Naive thymus-derived CD4-positive, alpha-beta T cell (primary cell): Measurements from ENCODE around the gene TBCA. TPM values are rescaled to one million over a fixed set of nuclear protein-coding genes. Genes with fewer than 3 reads are reported as not detected.

Experiments used
- ATAC-seq: fragments of 150-1000 bp; cut with Tn5 transposase; 2 replicates; pipeline ENCODE4 v1.10.0; 2021; ENCODE audit warnings: mild to moderate bottlenecking, moderate library complexity
- CTCF ChIA-PET: fragments of 350-600 bp; sonication (Branson Sonifier 250); formaldehyde crosslinking; loops from one replicate; lab custom pipeline; 2021; ENCODE audit warnings: antibody characterized with exemption; lab: Charles Lee
- POLR2A ChIA-PET: fragments of 350-600 bp; sonication (Branson Sonifier 250); formaldehyde crosslinking; loops from one replicate; lab custom pipeline; 2021; ENCODE audit warnings: antibody characterized with exemption, inconsistent platforms; lab: Charles Lee
- DNase-seq, 9 donors: peaks; one replicate each; pipeline versions ENCODE4 v3.0.0 to v3.0.0-alpha.2; 2020 to 2022; ENCODE audit warnings: mixed read lengths in 1 of 9
- H3K27ac ChIP-seq: one replicate; pipeline ENCODE4 v1.7.0; 2013; ENCODE audit warnings: mild to moderate bottlenecking, low read depth, low read length, moderate library complexity
- H3K27me3 ChIP-seq, 2 donors: one replicate each; pipeline ENCODE4 v1.7.0; 2013; ENCODE audit warnings: low read length in 2 of 2, mild to moderate bottlenecking in 2 of 2, moderate library complexity in 2 of 2; ENCODE audit not compliant: control insufficient read depth in 2 of 2, insufficient read depth in 2 of 2
- H3K36me3 ChIP-seq, 3 experiments: 1 replicate in 2 of 3; 2 replicates in 1 of 3; pipeline ENCODE4 v1.7.0; 2013; ENCODE audit warnings: low read length in 3 of 3, mild to moderate bottlenecking in 3 of 3, moderate library complexity in 1 of 3; ENCODE audit not compliant: insufficient read depth in 3 of 3, control insufficient read depth in 2 of 3
- H3K4me1 ChIP-seq, 2 donors: one replicate each; pipeline ENCODE4 v1.7.0; 2013; ENCODE audit warnings: low read length in 2 of 2, mild to moderate bottlenecking in 2 of 2, moderate library complexity in 1 of 2; ENCODE audit not compliant: control insufficient read depth in 2 of 2, insufficient read depth in 2 of 2
- H3K4me3 ChIP-seq: 2 replicates; pipeline ENCODE4 v1.7.0; 2013; ENCODE audit warnings: mild to moderate bottlenecking, low read length
- H3K9me3 ChIP-seq, 3 experiments: 1 replicate in 2 of 3; 2 replicates in 1 of 3; pipeline ENCODE4 v1.7.0; 2013; ENCODE audit warnings: low read length in 3 of 3; ENCODE audit not compliant: control insufficient read depth in 2 of 3
- H3K27ac Mint-ChIP-seq, 9 donors: one replicate each; pipeline ENCODE4 v1.8.0; 2020 to 2022; ENCODE audit warnings: mixed read lengths in 9 of 9, mild to moderate bottlenecking in 8 of 9, moderate library complexity in 5 of 9, inconsistent platforms in 2 of 9
- H3K27me3 Mint-ChIP-seq, 5 donors: one replicate each; pipeline ENCODE4 v1.8.0; 2021 to 2022; ENCODE audit warnings: mixed read lengths in 5 of 5, mild to moderate bottlenecking in 1 of 5
- H3K36me3 Mint-ChIP-seq, 5 donors: one replicate each; pipeline ENCODE4 v1.8.0; 2020 to 2022; ENCODE audit warnings: mixed read lengths in 5 of 5, mild to moderate bottlenecking in 3 of 5, inconsistent platforms in 1 of 5
- H3K4me1 Mint-ChIP-seq, 7 donors: one replicate each; pipeline ENCODE4 v1.8.0; 2020 to 2022; ENCODE audit warnings: mixed read lengths in 7 of 7, mild to moderate bottlenecking in 3 of 7, inconsistent platforms in 1 of 7
- H3K4me3 Mint-ChIP-seq, 10 donors: one replicate each; pipeline ENCODE4 v1.8.0; 2020 to 2022; ENCODE audit warnings: mild to moderate bottlenecking in 10 of 10, mixed read lengths in 10 of 10, moderate library complexity in 6 of 10, inconsistent platforms in 2 of 10
- H3K9me3 Mint-ChIP-seq, 11 donors: one replicate each; pipeline ENCODE4 v1.8.0; 2020 to 2022; ENCODE audit warnings: mixed read lengths in 11 of 11, mild to moderate bottlenecking in 4 of 11, inconsistent platforms in 1 of 11, moderate library complexity in 1 of 11
- intact Hi-C, 2 donors: fragments of 100-400 bp; cut with micrococcal nuclease; formaldehyde crosslinking; loops; one replicate each; pipeline ENCODE4 v1.15.1; 2023
- polyA plus RNA-seq, 2 donors: library from polyadenylated mRNA; unstranded; fragments of 300-500 nt; fragmentation: Illumina TruSeq; gene quantifications; one replicate each; pipeline ENCODE4 v1.2.3, GENCODE V29; 2021
- total RNA-seq, 6 experiments: library from RNA in 5 of 6; stranded (reverse) in 5 of 6; gene quantifications; 1 replicate in 5 of 6; 2 replicates in 1 of 6; pipeline ENCODE4 v1.2.3 and lab custom pipeline; 2021 to 2026

Gene TBCA
- total and polyA plus RNA-seq, 7 experiments from 2014 or later, result 71.3 to 141 (median 96.3) TPM

DNA sequence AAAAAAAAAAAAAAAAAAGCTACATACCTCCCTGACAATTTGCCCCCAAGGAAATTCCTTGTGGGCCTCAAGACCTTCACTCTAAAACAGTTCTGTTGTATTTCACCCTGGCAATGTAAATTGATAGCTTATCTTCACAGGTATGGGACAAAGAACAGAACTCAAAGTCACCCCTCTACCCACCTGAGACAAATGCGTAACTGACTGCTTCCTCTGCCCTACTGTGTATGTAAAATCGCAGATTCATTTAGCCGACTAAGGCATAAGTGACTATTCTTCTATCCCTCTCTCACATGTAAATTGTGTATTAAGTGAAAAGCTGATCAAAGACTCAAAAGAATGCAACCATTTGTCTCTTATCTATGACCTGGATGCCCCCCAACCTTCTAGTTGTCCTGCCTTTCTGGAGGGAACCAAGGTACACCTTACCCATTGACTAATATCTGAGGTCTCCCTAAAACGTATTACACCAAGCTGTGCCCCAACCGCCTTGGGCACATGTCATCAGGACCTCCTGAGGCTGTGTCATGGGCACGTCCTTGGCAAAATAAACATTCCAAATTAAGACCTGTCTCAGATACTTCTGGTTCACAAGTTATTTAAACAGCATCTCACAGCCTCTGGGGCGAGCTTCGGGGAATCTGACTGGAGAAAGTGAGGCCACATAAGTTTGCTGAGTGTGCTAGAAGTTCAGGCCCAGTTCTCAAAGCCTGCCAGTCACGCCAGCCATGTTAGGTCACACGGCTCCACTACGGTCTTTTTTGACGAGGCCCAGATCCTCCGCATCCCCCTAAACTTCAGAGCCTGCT, 954 bp downstream of the TBCA start:
- intact Hi-C loops, result loop anchor here (1.0 to 10.0 kb wide), 9 partner anchors 77 to 1737 kb away; partner anchors contain the start of genes JMY (in 2 of the 2), AGGF1 (in 1 of the 2), AP3B1 (in 1 of the 2) and ARSB (in 1 of the 2)
- ChIA-PET POLR2A (interaction anchor here (0.7 kb wide), 1 partner anchor 283 kb away, joined by 3 read pairs; the partner anchor contains the start of gene WDR41), CTCF (no interaction called here)
- no peak for DNase-seq
- Histone ChIP-seq H3K27me3 (no peaks in the 10 kb centered on the region), H3K27ac (peak overlapping the region; percentile 97), H3K4me1 (peaks cover 13 to 26% of the 10 kb centered on the region in 2 donors), H3K4me3 (peak overlapping the region; percentile 72), H3K36me3 (no peaks in the 10 kb centered on the region), H3K9me3 (no peaks in the 10 kb centered on the region)
- Mint-ChIP-seq H3K36me3 (peaks cover 0 to 21% (median 16%) of the 10 kb centered on the region in 5 donors), H3K9me3 (peaks cover 0 to 4% (median 0%) of the 10 kb centered on the region in 11 donors), H3K27me3 (no peaks in the 10 kb centered on the region), H3K4me1 (peaks cover 33 to 67% (median 51%) of the 10 kb centered on the region in 7 donors), H3K27ac (peak overlapping the region; percentile 96 to 98 (median 97)), H3K4me3 (peak overlapping the region; percentile 90 to 99 (median 94))
- ATAC-seq, result peak; percentile 24

DNA sequence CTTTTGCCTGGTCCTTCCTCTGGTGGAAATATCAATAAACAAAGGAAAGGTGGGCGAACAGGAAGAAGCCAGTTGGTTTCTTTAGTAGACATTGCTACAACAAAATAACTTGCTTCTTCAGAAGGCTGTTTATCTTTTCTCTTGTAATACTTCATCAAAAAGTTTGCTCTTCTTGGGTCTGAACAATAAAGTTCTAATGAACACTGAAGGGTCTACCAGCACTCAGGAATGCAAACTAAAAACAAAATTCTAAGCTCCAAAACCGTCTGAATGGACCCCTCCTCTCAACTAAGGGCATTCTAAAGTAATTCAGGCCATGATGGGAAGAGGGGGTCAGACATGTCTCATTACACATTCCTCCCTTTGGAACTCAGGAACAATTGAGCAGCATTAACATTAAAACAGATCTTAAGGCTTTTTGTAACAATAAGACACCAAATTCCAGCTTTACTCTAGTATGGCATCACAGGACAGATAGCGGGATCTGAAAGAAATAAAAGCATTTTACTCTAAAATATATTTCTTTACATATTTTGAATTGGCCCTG, 2.3 kb downstream of the TBCA start:
- H3K36me3 ChIP-seq, result no peaks in the 10 kb centered on the region
- peaks cover 19 to 29% of the 10 kb centered on the region in 2 donors for H3K4me1 ChIP-seq
- no peak for DNase-seq
- no peak for ATAC-seq
- Mint-ChIP-seq H3K36me3 (peaks cover 3 to 24% (median 20%) of the 10 kb centered on the region in 5 donors), H3K9me3 (peaks cover 0 to 4% (median 0%) of the 10 kb centered on the region in 11 donors), H3K4me3 (peak overlapping the region in 9 of 10 donors; percentile 2 to 99 (median 66)), H3K27me3 (no peaks in the 10 kb centered on the region), H3K27ac (peak overlapping the region in 1 of 9 donors; percentile 97), H3K4me1 (peaks cover 37 to 78% (median 54%) of the 10 kb centered on the region in 7 donors)
- intact Hi-C loops, result loop anchor here (10.0 kb wide), 2 partner anchors 619 to 1211 kb away; partner anchors contain the start of gene ARSB (in 1 of the 2)
- no peaks in the 10 kb centered on the region for H3K9me3 ChIP-seq
- ChIA-PET CTCF (no interaction called here), POLR2A (no interaction called here)
- H3K27me3 ChIP-seq, result no peaks in the 10 kb centered on the region
- no peak overlapping the region for H3K27ac ChIP-seq
- H3K4me3 ChIP-seq, result no peak overlapping the region

- Mint-ChIP-seq H3K4me3 (peak overlapping the region in 6 of 10 donors; percentile 8 to 99 (median 17)), H3K27ac (no peak overlapping the region), H3K27me3 (no peaks in the 10 kb centered on the region), H3K9me3 (peaks cover 0 to 4% (median 0%) of the 10 kb centered on the region in 11 donors), H3K36me3 (peaks cover 4 to 27% (median 26%) of the 10 kb centered on the region in 5 donors), H3K4me1 (peaks cover 39 to 83% (median 59%) of the 10 kb centered on the region in 7 donors)
- no peaks in the 10 kb centered on the region for H3K9me3 ChIP-seq
- H3K36me3 ChIP-seq, result peaks cover 0 to 2% (median 1%) of the 10 kb centered on the region in 3 experiments
- H3K4me3 ChIP-seq, result no peak overlapping the region
- H3K27ac ChIP-seq, result no peak overlapping the region
- ATAC-seq, result no peak
- H3K4me1 ChIP-seq, result peaks cover 19 to 29% of the 10 kb centered on the region in 2 donors
- DNase-seq, result no peak
- H3K27me3 ChIP-seq, result no peaks in the 10 kb centered on the region
- ChIA-PET CTCF (no interaction called here), POLR2A (interaction anchor here (0.6 kb wide), 2 partner anchors 58 to 63 kb away, joined by 3 to 4 read pairs; no protein-coding TSS in a partner anchor)
- intact Hi-C loops, result loop anchor here (10.0 kb wide), 2 partner anchors 618 to 1212 kb away; partner anchors contain the start of gene ARSB (in 1 of the 2)
Measured at GRCh38 chr5:77772729-77773128, 3.4 kb downstream of the TBCA start.

- no peak overlapping the region for H3K27ac ChIP-seq
- ATAC-seq (no peak), DNase-seq (no peak)
- intact Hi-C loops, result loop anchor here (10.0 kb wide), 2 partner anchors 617 to 1213 kb away; partner anchors contain the start of gene ARSB (in 1 of the 2)
- Mint-ChIP-seq H3K9me3 (peaks cover 0 to 2% (median 0%) of the 10 kb centered on the region in 11 donors), H3K27me3 (no peaks in the 10 kb centered on the region), H3K27ac (peak overlapping the region in 1 of 9 donors; percentile 44), H3K4me3 (peak overlapping the region in 9 of 10 donors; percentile 2 to 99 (median 29)), H3K4me1 (peaks cover 43 to 89% (median 72%) of the 10 kb centered on the region in 7 donors), H3K36me3 (peaks cover 12 to 38% (median 34%) of the 10 kb centered on the region in 5 donors)
- H3K9me3 ChIP-seq, result no peaks in the 10 kb centered on the region
- ChIA-PET POLR2A (no interaction called here), CTCF (no interaction called here)
- peaks cover 0 to 7% (median 4%) of the 10 kb centered on the region in 3 experiments for H3K36me3 ChIP-seq
- peaks cover 19 to 29% of the 10 kb centered on the region in 2 donors for H3K4me1 ChIP-seq
- no peak overlapping the region for H3K4me3 ChIP-seq
- H3K27me3 ChIP-seq, result no peaks in the 10 kb centered on the region
Measured at GRCh38 chr5:77771452-77771851, 4.7 kb downstream of the TBCA start.

- peaks cover 43 to 88% (median 73%) of the 10 kb centered on the region in 7 donors for H3K4me1 Mint-ChIP-seq
- H3K4me3 Mint-ChIP-seq, result peak overlapping the region in 2 of 10 donors; percentile 2 to 99
- DNase-seq (no peak), ATAC-seq (no peak)
- POLR2A ChIA-PET, result interaction anchor here (1.3 kb wide), 1 partner anchor 37 kb away, joined by 3 read pairs; no protein-coding TSS in a partner anchor
- H3K9me3 Mint-ChIP-seq, result peaks cover 0 to 4% (median 0%) of the 10 kb centered on the region in 11 donors
- H3K36me3 Mint-ChIP-seq, result peaks cover 12 to 42% (median 39%) of the 10 kb centered on the region in 5 donors
- H3K9me3 ChIP-seq, result no peaks in the 10 kb centered on the region
- CTCF ChIA-PET, result no interaction called here
- intact Hi-C loops, result loop anchor here (10.0 kb wide), 2 partner anchors 616 to 1214 kb away; partner anchors contain the start of gene ARSB (in 1 of the 2)
- peaks cover 19 to 29% of the 10 kb centered on the region in 2 donors for H3K4me1 ChIP-seq
- H3K27me3 ChIP-seq, result no peaks in the 10 kb centered on the region
- no peak overlapping the region for H3K4me3 ChIP-seq
- no peaks in the 10 kb centered on the region for H3K27me3 Mint-ChIP-seq
- no peak overlapping the region for H3K27ac ChIP-seq
- H3K27ac Mint-ChIP-seq, result no peak overlapping the region
- peaks cover 0 to 7% (median 4%) of the 10 kb centered on the region in 3 experiments for H3K36me3 ChIP-seq
Measured at GRCh38 chr5:77770293-77771005, 5.7 kb downstream of the TBCA start.
